OCI-LY3 (cell line): ENCODE results near the gene LDLRAD4.

ENCODE experiments used
- EZH2phosphoT487 ChIP-seq: fragments of 200-600 bp; shearing (Covaris generic); IDR thresholded peaks from 2 replicates; pipeline ENCODE4 v1.6.1; 2018; ENCODE audit warnings: antibody characterized with exemption, mixed run types, low read depth
- TF ChIP-seq, protein P1 (sequence below): fragments of 200-600, 300-600 bp; sonication (generic); IDR thresholded peaks from 2 replicates; pipeline ENCODE4 v1.5.1; 2014; ENCODE audit warnings: antibody characterized with exemption, low read length, low read depth

DNA sequence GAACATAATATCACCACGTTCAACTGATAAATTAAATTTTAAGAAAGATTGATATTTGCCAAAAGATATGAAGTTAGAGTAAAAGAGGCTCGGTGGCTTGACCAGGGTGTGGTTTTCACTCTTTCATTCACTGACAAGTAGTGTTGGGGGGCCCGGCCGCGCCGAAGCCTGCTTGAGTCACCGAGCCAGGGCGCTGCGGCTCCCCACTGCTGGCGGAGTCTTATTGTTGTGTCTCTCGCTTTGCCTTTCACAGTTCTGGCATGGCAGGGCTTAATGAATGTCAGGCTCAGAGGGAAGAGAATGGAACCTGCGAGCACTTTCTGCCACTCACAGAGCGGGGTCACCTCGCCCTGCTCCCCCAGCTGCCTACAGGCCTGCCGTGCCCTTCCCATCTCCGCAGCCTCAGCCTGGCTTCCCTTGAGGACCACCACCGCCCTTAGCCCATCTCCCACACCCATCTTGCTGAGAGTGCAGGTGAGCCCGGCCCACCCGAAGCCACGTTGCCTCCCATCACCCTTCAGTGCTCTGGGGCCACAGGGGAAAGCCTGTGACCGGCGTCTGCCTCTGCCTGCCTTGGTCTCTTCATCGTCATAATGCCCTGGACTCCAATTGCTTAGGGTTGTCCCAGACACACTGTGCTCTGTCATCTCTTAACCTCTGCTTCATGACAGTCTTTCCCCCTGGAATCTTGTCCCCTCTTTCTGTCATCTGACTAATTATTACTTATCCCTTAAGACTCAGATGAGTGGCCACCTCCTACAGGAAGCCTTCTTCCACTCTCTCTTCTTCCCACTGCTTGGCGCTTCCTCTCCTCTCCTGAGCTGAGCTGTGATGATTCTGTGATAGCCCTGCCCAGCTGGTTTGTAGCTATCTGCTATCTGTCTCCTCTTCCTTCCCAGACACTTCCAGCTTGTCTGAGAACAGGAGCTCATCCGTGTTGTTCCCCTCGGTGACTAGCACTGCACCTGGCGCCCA, 365.3 kb downstream of the LDLRAD4 start:
- TF ChIP-seq, protein P1, sequence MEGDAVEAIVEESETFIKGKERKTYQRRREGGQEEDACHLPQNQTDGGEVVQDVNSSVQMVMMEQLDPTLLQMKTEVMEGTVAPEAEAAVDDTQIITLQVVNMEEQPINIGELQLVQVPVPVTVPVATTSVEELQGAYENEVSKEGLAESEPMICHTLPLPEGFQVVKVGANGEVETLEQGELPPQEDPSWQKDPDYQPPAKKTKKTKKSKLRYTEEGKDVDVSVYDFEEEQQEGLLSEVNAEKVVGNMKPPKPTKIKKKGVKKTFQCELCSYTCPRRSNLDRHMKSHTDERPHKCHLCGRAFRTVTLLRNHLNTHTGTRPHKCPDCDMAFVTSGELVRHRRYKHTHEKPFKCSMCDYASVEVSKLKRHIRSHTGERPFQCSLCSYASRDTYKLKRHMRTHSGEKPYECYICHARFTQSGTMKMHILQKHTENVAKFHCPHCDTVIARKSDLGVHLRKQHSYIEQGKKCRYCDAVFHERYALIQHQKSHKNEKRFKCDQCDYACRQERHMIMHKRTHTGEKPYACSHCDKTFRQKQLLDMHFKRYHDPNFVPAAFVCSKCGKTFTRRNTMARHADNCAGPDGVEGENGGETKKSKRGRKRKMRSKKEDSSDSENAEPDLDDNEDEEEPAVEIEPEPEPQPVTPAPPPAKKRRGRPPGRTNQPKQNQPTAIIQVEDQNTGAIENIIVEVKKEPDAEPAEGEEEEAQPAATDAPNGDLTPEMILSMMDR = no peak
- TF ChIP-seq EZH2phosphoT487 = no peak
